Activated CD4-positive, alpha-beta T cell treated with anti-CD3 and anti-CD28 coated beads, Interleukin-2, amount 50 U/mL, for 16 hours (primary cell): Measurements from ENCODE around the gene MCM8.
"Not testable (repeated sequence)": the region's sequence is repeated elsewhere in the genome, so short reads cannot be mapped to it uniquely, and the experiment has no call there.

ENCODE experiments used
- DNase-seq: peaks from one replicate; pipeline ENCODE4 v3.0.0-alpha.2; 2020

The MCM8 gene

DNA sequence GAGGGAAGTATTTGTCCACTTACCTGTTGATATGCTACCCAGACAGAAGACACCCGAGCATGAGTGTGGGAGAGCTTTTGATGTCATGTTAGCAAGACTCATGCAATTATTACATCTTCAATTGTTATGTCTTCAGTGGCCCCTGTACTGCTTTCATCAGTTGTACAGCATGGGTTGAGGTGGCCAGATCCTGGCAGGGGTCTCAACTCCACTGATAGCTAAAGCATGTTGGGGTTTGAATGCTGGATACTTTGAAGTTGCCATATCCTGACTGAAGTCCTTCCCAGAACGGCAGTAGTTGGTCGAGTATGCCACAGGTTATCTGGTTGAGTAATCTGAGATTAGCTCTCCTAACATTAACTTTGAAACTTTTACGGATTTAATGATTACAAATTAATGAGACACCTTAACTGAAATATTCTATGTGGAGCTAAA is 56.7 kb downstream of the MCM8 start:
- DNase-seq = no peak

- no peak for DNase-seq
These were observed 57.2 kb downstream of the MCM8 start for GRCh38 chr20:6007529-6008103.

DNA sequence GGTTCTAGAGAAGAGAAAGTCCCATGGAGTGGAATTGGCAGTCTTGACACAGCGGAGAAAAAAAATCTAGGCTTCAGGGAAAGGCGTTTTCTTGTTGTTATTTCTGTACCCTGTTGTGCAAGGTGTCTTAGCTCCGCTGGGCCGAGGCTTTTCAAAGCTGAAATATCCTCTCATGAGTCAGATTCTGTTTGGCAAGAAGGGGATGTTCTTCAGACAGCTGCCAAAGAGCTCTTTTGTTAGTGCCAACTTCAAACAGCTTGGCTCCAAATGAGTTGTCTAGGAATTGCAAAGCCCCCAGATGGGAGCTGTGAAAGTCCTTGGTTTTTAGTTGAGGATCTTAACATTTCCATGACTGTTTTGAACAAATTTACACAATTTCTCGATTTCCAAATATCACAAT is 57.8 kb downstream of the MCM8 start:
- peak; percentile 19 for DNase-seq

DNA sequence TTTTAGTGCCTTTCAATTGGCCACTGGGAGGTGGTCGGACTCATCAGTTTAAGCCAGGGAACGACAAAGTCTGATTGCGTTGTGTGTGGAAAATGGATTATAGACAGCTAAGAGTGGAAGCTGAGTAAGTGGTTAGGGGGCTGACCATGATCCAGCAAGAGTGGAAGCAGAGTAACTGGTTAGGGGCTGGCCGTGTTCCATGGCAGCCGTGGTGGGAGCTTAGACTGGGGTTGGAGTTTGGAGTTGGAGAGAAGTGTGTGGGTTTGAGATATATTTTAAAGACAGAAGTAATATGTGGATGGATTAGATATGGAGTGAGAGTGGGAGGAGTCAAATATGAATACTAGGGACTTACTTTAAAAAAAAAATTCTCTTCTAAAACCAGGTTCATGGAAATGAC is 61.7 kb downstream of the MCM8 start:
- DNase-seq = no peak

DNA sequence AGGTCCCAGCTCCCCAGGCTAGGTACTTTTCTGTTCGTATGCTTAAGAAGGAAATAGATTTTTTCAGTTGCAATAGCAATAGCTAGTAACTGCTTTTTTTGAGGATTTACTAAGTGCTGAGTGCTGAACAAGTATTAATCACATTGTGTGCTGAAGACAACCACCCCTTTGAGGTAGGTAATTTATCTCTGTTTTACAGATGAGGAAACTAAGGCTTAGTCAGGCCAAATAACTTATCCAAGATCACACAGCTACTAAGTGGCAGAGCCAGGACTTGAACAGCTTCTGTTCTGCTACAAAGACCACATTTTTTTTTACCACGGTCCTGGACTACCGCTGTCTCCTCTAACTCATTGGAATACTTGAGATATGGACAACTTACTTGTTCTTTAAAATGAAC is 63.6 kb downstream of the MCM8 start:
- DNase-seq = no peak

DNA sequence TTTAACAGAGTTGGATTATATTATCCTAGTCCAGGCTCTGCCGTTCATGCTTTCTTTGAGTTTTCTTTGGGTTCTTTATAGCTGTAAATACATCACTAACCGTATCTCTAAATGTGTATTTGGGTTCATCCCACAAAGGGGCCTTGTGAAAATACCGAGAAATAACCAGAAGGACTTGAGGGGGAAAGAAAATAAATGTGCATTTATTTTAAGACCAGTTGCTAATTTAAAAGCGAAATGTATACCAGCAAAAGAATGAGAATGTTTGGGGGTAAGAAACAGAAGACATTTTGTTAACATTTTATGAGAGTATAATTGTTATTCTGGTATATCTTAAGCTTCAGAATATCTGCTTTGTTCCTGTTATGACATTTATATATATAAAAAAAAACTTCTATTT is 64.5 kb downstream of the MCM8 start:
- DNase-seq = no peak

DNA sequence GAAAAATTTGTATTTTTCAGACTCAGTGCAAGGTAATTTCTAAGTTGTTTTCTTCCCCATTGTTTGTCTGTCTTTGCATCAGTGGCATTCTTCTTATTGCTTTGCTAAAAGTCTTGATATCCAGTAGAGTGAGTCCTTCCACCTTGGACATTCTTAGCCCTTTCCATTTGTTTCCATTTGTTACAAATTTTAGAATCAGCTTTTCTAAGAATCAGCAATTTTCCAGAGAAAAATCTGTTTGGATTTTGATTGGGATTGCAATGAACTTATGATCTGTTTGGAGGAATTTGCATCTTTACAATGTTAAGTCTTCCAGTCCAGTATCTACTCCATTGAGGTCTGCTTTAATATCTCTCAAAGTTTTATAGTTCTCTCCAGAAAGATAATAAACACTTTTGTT is 67.0 kb downstream of the MCM8 start:
- DNase-seq = no peak

DNA sequence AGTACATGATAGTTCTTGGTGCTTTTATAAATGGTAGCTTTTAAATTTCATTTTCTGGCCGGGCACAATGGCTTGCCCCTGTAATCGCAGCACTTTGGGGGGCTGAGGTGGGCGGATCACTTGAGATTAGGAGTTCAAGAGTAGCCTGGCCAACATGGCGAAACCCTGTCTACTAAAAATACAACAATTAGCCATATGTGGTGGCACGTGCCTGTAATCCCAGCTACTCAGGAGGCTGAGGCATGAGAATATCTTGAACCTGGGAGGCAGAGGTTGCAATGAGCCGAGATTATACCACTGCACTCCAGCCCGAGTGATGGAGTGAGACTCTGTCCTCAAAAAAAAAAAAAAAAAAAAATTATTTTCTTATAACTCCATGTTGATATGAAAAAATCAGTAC is 67.4 kb downstream of the MCM8 start:
- no peak for DNase-seq

DNA sequence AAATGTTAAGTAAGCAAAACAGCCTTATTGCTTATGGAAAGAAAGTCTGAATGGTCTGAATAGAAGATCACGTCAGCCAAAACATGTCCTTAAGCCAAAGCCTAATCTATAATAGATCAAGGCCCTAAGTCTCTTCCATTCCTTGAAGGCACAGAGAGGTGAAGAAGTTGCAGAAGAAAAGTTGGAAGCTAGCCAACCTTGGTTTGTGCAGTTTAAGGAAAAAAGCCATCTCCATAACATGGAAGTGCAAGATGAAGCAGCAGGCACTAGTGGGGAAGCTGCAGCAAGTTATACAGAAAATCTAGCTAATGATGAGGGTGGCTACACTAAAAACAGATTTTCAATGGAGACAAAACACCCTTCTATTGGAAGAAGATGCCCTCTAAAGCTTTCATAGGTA is 74.3 kb downstream of the MCM8 start:
- DNase-seq = no peak

DNA sequence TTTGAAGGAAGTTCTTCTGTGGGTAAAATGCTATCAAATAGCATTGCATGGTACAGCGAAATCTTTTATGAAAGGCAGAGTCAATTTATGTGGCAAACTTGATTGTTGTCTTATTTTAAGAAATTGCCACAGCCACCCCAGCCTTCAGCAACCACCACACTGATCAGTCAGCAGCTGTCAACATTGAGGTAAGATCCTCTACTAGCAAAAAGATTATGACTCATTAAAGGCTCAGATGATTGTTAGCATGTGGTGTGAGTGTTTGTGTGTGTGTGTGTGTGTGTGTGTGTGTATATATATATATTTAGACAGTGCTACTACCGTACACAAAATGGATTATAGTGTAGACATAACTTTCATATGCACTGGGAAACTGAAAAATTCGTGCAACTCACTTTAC is 75.6 kb downstream of the MCM8 start:
- peak; percentile 40 for DNase-seq

DNA sequence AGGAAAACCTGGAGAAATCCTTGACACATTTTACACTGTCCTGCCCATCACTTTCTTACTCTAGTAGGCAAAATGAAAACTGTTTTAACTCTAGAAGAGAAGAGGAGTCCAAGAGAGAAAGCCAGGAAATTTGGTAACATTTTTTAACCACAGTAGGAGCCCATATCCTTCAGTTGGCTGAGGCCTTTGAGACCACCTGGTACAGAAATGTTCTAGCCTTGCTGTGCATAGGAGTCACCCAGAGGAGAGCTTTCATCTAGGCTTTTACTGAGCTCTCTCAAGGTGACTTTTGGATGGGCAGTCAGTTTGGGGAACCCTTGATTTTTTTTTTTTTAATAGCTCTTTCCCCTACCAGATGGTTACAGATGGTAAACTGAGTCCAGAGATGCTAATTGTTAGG is 78.4 kb downstream of the MCM8 start:
- no peak for DNase-seq

DNA sequence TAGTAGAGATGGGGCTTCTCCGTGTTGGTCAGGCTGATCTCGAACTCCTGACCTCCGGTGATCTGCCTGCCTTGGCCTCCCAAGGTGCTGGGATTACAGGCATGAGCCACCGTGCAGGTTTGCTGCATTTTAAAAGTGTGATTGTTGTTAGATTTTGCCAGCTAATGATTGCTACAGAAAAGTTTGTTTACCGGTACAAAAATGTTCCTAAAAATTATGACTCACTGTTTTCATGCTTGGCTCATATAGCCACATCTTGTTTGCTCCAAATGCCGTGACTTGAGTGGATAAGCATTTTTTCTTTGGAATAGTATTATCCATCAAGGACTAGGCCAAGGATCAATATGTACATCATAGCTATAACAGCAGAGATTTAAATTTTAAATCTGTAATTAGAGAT is 79.1 kb downstream of the MCM8 start:
- DNase-seq = no peak

GRCh38 chr20:6030453-6031080 is 80.1 kb downstream of the MCM8 start:
- no peak for DNase-seq

GRCh38 chr20:6032907-6033306 is 82.5 kb downstream of the MCM8 start:
- DNase-seq = not testable (repeated sequence)

DNA sequence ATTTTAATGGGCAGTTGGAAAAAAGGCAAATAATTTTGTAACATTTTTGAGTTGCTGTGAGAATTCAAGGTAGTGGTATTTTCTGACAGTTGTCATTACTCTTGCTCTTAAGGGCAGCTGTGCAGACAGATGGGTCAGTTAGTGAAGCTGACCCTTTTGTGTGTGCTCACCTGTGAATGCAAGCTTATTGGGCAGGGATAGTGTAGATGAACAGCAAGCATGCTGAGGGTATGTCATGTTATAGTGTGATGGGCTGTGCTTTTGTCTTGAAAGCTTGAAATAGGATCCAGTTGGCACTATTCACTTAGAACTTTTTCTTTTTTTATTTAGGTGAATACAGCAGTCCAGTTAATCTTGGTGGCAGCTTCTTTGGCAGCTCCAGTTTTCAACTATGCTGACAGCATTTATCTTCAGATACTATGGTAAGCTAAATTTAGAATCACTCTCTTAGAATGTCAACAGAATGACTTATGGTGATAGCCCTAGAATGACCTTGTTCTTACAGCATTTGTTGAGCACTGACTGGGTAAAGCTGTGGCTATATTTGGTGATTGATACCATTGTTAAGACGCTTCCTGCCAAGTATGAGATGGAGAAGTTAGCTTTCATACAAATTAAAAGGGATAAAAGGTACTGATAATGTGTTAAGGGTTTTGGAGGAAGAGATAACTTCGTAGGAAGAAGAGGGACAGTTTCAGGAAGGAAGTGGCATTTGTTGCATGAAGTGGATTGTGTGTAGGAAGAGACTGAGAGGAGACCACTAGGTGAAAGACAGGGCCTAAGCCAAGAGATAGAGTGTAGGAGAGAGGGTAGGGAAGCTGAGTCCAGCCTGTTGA is 83.9 kb downstream of the MCM8 start:
- DNase-seq = no peak

DNA sequence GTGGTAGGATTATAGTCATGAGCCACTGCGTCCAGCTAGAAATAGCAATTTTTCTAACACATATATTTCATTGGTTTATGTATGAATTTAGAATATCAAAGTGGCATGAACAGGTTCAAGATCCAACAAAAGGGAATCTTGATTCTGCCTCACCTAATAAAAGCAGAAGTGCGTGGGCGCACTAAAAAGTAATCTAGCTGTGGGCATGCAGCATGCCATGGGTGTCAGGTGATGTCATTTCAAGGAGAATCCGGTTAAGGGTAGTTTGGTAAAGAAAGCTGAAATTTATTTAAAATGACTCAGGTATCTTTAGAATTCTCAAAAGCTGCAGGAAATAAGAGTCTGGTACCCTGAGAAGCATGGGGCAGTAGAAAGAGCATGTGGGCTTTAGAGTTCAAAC is 85.8 kb downstream of the MCM8 start:
- DNase-seq = no peak

DNA sequence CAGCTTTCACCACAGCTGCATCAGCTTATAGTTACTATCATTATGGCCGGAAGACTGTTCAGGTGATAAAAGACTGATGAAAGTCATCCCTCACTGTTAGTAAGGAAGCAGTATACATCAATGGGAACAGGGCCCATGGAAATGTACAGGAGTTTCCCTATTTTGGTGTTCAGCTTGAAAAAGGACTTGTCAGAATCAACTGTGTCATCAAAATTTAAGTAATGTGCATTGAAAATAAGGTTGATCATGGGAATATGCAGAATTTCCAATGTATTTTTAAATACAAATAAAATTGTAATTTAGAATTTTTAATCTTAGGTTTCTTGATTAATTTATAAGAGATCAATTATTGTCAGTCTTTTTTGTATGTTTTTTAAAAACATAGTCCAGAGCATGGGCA is 86.6 kb downstream of the MCM8 start:
- DNase-seq = no peak

GRCh38 chr20:6038256-6038655 is 87.8 kb downstream of the MCM8 start:
- no peak for DNase-seq

DNA sequence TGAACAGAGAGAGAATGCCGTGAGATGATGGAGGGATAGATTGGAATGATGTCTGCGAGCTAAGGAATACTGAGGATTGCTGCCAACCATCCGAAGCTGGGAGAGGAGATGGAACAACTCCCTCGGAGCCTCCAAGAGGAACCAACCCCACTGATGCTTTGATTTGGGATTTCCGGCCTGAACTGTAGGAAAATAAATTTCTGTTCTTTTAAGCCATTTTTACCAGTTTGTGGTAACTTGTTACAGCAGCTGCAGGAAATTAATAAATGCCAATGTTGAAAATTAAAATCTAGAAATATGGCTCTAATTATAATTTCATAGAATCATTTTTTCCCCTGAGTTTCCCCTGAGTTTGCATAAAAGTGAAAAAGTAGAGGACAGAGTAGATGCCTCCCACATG is 89.3 kb downstream of the MCM8 start:
- no peak for DNase-seq

GRCh38 chr20:6040540-6040939 is 90.1 kb downstream of the MCM8 start:
- DNase-seq = no peak

DNA sequence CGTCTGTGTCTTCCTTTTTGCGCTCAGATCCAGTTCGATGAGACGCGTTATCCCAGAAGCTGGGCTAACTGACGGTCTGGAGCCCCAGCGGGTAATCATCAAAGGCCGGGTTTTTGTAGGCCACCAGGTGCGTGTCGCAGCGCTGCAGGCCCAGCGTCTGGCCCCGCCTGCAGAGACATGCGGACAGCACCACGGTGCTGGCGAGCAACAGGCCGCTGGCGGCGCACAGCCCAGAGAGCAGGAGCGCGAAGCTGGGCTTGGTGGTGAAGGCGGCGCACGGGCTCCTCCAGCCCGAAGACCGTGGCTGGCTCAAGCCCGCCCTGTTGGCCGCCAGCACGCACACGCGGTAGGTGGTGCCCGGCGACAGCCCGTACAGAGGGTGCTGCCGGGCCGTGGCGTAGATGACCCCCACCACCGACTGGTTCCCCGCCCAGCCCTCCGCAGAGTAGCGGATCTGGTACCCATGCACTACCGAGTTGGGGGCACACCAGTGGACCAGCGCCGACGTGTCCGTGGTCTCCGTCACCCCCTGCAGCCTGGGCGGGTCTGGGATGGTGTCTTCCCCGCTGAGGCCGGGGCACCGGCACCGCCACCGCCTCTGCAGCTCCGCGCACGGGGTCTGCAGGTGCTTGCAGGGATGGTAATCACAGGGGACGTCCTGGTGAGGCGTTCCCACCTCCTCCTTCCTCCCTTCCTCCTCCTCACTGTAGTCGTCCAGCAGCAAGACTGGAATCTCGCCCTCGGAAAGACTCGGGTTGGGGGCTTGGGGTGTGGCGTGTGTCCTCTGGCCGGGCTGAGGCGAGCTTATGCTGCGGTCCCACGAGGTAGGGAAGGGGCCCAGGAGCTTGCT is 90.7 kb downstream of the MCM8 start:
- DNase-seq = no peak

DNA sequence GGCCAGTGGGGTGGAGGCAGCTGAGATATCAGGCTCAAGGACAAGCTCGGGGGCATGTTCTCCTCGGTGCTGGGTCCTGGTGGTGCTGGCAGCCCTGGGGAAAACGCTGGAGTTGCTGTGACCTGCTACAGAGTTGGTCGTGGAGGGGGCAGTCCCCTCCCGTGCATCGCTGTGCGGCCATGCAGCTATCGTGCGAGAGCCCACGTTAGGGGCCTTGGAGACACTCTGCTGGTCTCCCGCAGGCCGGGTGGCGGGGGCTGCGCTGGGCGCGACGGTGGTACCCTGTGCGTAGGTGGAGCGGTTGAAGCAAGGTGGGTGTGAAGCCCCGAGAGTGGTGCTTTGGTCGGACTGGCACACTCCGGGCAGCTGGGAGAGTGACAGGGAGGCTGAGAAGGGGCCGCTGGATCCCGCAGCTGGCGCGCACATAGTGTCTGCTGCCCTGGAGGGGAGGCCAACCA is 91.4 kb downstream of the MCM8 start:
- no peak for DNase-seq

DNA sequence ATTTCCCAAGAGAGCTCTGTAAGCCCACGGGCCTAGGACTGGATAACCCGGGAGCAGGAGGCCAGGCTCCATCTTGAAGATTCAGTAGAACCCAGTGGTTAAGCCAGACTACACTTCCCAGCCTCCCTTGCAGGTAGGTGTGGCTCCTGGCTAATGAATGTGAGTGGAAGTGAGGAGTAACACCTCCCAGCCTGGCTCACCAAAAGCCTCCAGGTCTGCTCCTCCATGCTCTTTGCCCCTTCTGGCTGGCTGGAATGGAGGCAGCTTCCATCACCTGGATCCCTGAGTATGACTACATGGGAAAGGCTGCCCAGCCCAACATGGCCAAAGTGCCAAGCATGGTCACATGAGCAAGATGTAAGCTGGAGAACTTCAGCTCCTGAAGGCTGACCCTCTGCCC is 93.7 kb downstream of the MCM8 start:
- no peak for DNase-seq
